ENCODE data around the gene LIN28A. TPM values are rescaled to one million over a fixed set of nuclear protein-coding genes. Genes with fewer than 3 reads are reported as not detected.
"Not testable (repeated sequence)": the region's sequence is repeated elsewhere in the genome, so short reads cannot be mapped to it uniquely, and the experiment has no call there.

Gene LIN28A
- polyA plus RNA-seq, 1 donor from 2014 or later, result 1.0 TPM

DNA sequence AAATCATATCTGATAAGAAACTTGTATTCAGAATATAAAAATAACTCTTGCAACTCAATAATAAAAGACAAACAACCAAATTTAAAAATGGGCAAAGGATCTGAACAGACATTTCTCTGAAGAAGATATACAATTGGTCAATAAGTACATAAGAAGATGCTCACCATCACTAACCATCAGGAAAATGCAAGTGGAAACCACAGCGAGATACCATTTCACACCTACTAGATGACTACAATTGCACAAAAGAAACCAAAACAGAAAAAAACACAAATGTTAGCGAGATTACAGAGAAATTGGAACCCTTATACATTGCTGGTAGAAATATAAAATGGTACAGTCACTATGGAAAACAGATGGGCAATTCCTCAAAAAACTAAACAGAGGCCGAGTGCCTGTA is 26.5 kb upstream of the LIN28A start:
- H2AFZ ChIP-seq (ENCODE audit: low read depth, low read length), result no peak overlapping the region
- no peaks in the 10 kb centered on the region for H3K36me3 ChIP-seq (ENCODE audit: insufficient read depth, low read length)
- H3K9me2 ChIP-seq (ENCODE audit: insufficient read depth, low read length), result no peaks in the 10 kb centered on the region
- H3K79me2 ChIP-seq (replicated peaks; ENCODE audit: insufficient read depth, low read length), result no peaks in the 10 kb centered on the region
- H3F3A ChIP-seq (ENCODE audit: insufficient read depth, low read length, poor library complexity, severe bottlenecking), result no peaks in the 10 kb centered on the region
- H3K9ac ChIP-seq (ENCODE audit: low read length), result no peak overlapping the region
- no peak overlapping the region for H3K4me2 ChIP-seq (ENCODE audit: low read length)
- no peaks in the 10 kb centered on the region for H3K9me3 ChIP-seq (ENCODE audit: low read length)
- no peak overlapping the region for H3K27ac ChIP-seq (ENCODE audit: low read length)
- no peaks in the 10 kb centered on the region for H3K27me3 ChIP-seq (ENCODE audit: insufficient read depth, low read depth, low read length)
- TF ChIP-seq RAD21 (conservative IDR thresholded peaks at IDR 0.05), result no peak
- TF ChIP-seq MXI1 (conservative IDR thresholded peaks at IDR 0.05; ENCODE audit: poor library complexity, severe bottlenecking), result no peak
- TF ChIP-seq TAF1 (IDR thresholded peaks at IDR 0.05; ENCODE audit: low read depth), result no peak
- TF ChIP-seq POLR2AphosphoS5 (IDR thresholded peaks at IDR 0.05), result no peak
- no peak for TF ChIP-seq SMC3 (conservative IDR thresholded peaks at IDR 0.05; ENCODE audit: poor library complexity)
- no peak for TF ChIP-seq EZH2 (IDR thresholded peaks at IDR 0.05; ENCODE audit: borderline replicate concordance, insufficient read depth, low read length, poor library complexity, severe bottlenecking)
- TF ChIP-seq, protein P1, sequence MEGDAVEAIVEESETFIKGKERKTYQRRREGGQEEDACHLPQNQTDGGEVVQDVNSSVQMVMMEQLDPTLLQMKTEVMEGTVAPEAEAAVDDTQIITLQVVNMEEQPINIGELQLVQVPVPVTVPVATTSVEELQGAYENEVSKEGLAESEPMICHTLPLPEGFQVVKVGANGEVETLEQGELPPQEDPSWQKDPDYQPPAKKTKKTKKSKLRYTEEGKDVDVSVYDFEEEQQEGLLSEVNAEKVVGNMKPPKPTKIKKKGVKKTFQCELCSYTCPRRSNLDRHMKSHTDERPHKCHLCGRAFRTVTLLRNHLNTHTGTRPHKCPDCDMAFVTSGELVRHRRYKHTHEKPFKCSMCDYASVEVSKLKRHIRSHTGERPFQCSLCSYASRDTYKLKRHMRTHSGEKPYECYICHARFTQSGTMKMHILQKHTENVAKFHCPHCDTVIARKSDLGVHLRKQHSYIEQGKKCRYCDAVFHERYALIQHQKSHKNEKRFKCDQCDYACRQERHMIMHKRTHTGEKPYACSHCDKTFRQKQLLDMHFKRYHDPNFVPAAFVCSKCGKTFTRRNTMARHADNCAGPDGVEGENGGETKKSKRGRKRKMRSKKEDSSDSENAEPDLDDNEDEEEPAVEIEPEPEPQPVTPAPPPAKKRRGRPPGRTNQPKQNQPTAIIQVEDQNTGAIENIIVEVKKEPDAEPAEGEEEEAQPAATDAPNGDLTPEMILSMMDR (IDR thresholded peaks at IDR 0.05; ENCODE audit: poor library complexity, severe bottlenecking), result no peak
- TF ChIP-seq EP300 (conservative IDR thresholded peaks at IDR 0.05; ENCODE audit: poor library complexity, severe bottlenecking), result no peak
- TF ChIP-seq, protein P2, sequence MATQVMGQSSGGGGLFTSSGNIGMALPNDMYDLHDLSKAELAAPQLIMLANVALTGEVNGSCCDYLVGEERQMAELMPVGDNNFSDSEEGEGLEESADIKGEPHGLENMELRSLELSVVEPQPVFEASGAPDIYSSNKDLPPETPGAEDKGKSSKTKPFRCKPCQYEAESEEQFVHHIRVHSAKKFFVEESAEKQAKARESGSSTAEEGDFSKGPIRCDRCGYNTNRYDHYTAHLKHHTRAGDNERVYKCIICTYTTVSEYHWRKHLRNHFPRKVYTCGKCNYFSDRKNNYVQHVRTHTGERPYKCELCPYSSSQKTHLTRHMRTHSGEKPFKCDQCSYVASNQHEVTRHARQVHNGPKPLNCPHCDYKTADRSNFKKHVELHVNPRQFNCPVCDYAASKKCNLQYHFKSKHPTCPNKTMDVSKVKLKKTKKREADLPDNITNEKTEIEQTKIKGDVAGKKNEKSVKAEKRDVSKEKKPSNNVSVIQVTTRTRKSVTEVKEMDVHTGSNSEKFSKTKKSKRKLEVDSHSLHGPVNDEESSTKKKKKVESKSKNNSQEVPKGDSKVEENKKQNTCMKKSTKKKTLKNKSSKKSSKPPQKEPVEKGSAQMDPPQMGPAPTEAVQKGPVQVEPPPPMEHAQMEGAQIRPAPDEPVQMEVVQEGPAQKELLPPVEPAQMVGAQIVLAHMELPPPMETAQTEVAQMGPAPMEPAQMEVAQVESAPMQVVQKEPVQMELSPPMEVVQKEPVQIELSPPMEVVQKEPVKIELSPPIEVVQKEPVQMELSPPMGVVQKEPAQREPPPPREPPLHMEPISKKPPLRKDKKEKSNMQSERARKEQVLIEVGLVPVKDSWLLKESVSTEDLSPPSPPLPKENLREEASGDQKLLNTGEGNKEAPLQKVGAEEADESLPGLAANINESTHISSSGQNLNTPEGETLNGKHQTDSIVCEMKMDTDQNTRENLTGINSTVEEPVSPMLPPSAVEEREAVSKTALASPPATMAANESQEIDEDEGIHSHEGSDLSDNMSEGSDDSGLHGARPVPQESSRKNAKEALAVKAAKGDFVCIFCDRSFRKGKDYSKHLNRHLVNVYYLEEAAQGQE (IDR thresholded peaks at IDR 0.05; ENCODE audit: borderline replicate concordance), result no peak
- H3K4me3 ChIP-seq (ENCODE audit: low read length), result no peak overlapping the region
- H4K20me1 ChIP-seq (ENCODE audit: insufficient read depth), result no peaks in the 10 kb centered on the region

DNA sequence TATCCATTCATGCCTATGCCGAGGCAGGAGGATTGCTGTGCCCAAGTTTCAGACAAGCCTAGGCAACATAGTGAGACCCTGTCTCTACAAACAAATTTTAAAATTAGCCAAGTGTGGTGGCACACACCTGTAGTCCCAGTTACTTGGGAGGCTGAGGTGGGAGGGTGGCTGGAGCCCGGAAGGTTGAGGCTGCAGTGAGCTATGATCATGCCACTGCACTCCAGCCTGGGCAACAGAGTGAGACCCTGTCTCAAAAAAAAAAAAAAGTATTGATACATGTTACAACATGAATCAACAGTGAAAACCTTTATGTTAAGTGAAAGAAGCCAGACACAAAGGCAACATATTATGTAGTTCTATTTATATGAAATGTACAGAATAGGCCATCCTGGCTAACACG is 25.6 kb upstream of the LIN28A start:
- not testable (repeated sequence) for H3K4me2 ChIP-seq (ENCODE audit: low read length); H3F3A ChIP-seq (ENCODE audit: insufficient read depth, low read length, poor library complexity, severe bottlenecking); H3K27me3 ChIP-seq (ENCODE audit: insufficient read depth, low read depth, low read length); H3K9ac ChIP-seq (ENCODE audit: low read length); H3K36me3 ChIP-seq (ENCODE audit: insufficient read depth, low read length); H3K27ac ChIP-seq (ENCODE audit: low read length); H3K4me3 ChIP-seq (ENCODE audit: low read length); H3K9me2 ChIP-seq (ENCODE audit: insufficient read depth, low read length); H2AFZ ChIP-seq (ENCODE audit: low read depth, low read length); H4K20me1 ChIP-seq (ENCODE audit: insufficient read depth); H3K9me3 ChIP-seq (ENCODE audit: low read length); H3K79me2 ChIP-seq (replicated peaks; ENCODE audit: insufficient read depth, low read length)

DNA sequence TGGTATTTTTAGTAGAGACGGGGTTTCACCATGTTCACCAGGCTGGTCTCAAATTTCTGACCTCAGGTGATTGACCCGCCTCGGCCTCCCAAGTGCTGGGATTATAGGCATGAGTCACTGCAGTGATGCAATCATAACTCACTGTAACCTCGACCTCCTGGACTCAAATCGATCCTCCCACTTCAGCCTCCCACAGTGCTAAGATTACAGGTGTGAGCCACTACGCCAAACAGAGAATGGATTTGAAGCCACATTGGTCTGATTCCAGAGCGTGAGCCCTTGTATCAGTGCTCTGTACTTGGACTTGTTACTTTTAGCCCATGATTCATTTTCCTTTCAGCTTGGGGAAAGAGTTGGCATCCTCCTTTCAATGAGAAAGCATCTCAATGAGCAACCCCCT is 23.2 kb upstream of the LIN28A start:
- H3K9ac ChIP-seq (ENCODE audit: low read length), result no peak overlapping the region
- no peaks in the 10 kb centered on the region for H3K27me3 ChIP-seq (ENCODE audit: insufficient read depth, low read depth, low read length)
- no peaks in the 10 kb centered on the region for H3K9me2 ChIP-seq (ENCODE audit: insufficient read depth, low read length)
- no peaks in the 10 kb centered on the region for H3F3A ChIP-seq (ENCODE audit: insufficient read depth, low read length, poor library complexity, severe bottlenecking)
- H3K4me2 ChIP-seq (ENCODE audit: low read length), result no peak overlapping the region
- no peaks in the 10 kb centered on the region for H3K79me2 ChIP-seq (replicated peaks; ENCODE audit: insufficient read depth, low read length)
- no peaks in the 10 kb centered on the region for H4K20me1 ChIP-seq (ENCODE audit: insufficient read depth)
- TF ChIP-seq TAF1 (IDR thresholded peaks at IDR 0.05; ENCODE audit: low read depth) (no peak), SMC3 (conservative IDR thresholded peaks at IDR 0.05; ENCODE audit: poor library complexity) (no peak), MXI1 (conservative IDR thresholded peaks at IDR 0.05; ENCODE audit: poor library complexity, severe bottlenecking) (no peak), RAD21 (conservative IDR thresholded peaks at IDR 0.05) (no peak), EZH2 (IDR thresholded peaks at IDR 0.05; ENCODE audit: borderline replicate concordance, insufficient read depth, low read length, poor library complexity, severe bottlenecking) (no peak), EP300 (conservative IDR thresholded peaks at IDR 0.05; ENCODE audit: poor library complexity, severe bottlenecking) (no peak), POLR2AphosphoS5 (IDR thresholded peaks at IDR 0.05) (no peak)
- TF ChIP-seq, protein P1 (IDR thresholded peaks at IDR 0.05; ENCODE audit: poor library complexity, severe bottlenecking), result no peak
- TF ChIP-seq, protein P2 (IDR thresholded peaks at IDR 0.05; ENCODE audit: borderline replicate concordance), result no peak
- H3K36me3 ChIP-seq (ENCODE audit: insufficient read depth, low read length), result no peaks in the 10 kb centered on the region
- H3K4me3 ChIP-seq (ENCODE audit: low read length), result no peak overlapping the region
- H3K9me3 ChIP-seq (ENCODE audit: low read length), result no peaks in the 10 kb centered on the region
- no peak overlapping the region for H3K27ac ChIP-seq (ENCODE audit: low read length)
- H2AFZ ChIP-seq (ENCODE audit: low read depth, low read length), result no peak overlapping the region
